ENCODE measurements around the gene CCNJ.

Gene CCNJ

GRCh38 chr10:96092999-96093767, 49.8 kb downstream of the CCNJ start:
- no peak overlapping the region for H3K27ac ChIP-seq (ENCODE audit: low read length)
- H3K9ac ChIP-seq (ENCODE audit: low read length) = no peak overlapping the region
- no peak overlapping the region for H2AFZ ChIP-seq (ENCODE audit: low read depth, low read length)

GRCh38 chr10:96093948-96094347, 50.6 kb downstream of the CCNJ start:
- Histone ChIP-seq H2AFZ (ENCODE audit: low read depth, low read length) (no peak overlapping the region), H4K20me1 (ENCODE audit: insufficient read depth, low read length) (no peaks in the 10 kb centered on the region), H3K4me2 (ENCODE audit: low read length) (no peak overlapping the region), H3K36me3 (replicated peaks; ENCODE audit: low read depth, low read length) (no peaks in the 10 kb centered on the region), H3K27me3 (ENCODE audit: low read depth, low read length) (no peaks in the 10 kb centered on the region), H3K4me3 (ENCODE audit: low read length) (no peak overlapping the region), H3K27ac (ENCODE audit: low read length) (no peak overlapping the region), H3K79me2 (ENCODE audit: low read length) (no peaks in the 10 kb centered on the region), H3K9me3 (ENCODE audit: insufficient read depth, low read length) (no peaks in the 10 kb centered on the region), H3K9ac (ENCODE audit: low read length) (no peak overlapping the region), H3K4me1 (ENCODE audit: low read length) (peaks cover 9% of the 10 kb centered on the region)
- no peak for TF ChIP-seq EZH2phosphoT487 (IDR thresholded peaks at IDR 0.05; ENCODE audit: low read depth)
- TF ChIP-seq CTCF (IDR thresholded peaks at IDR 0.05; ENCODE audit: low read depth, low read length) = no peak

More at GRCh38 chr10:96092999-96093767, 49.8 kb downstream of the CCNJ start:
- Histone ChIP-seq H3K4me2 (ENCODE audit: low read length) (no peak overlapping the region), H4K20me1 (ENCODE audit: insufficient read depth, low read length) (no peaks in the 10 kb centered on the region), H3K27me3 (ENCODE audit: low read depth, low read length) (no peaks in the 10 kb centered on the region), H3K4me1 (ENCODE audit: low read length) (peaks cover 15% of the 10 kb centered on the region), H3K9me3 (ENCODE audit: insufficient read depth, low read length) (no peaks in the 10 kb centered on the region), H3K79me2 (ENCODE audit: low read length) (no peaks in the 10 kb centered on the region), H3K4me3 (ENCODE audit: low read length) (no peak overlapping the region), H3K36me3 (replicated peaks; ENCODE audit: low read depth, low read length) (no peaks in the 10 kb centered on the region)
- TF ChIP-seq CTCF (IDR thresholded peaks at IDR 0.05; ENCODE audit: low read depth, low read length) = no peak
- no peak for TF ChIP-seq EZH2phosphoT487 (IDR thresholded peaks at IDR 0.05; ENCODE audit: low read depth)

- TF ChIP-seq EZH2phosphoT487 (IDR thresholded peaks at IDR 0.05; ENCODE audit: low read depth) = no peak
- no peak for TF ChIP-seq CTCF (IDR thresholded peaks at IDR 0.05; ENCODE audit: low read depth, low read length)
- Histone ChIP-seq H3K4me1 (ENCODE audit: low read length) (0 out of 2 replicates have a peak, but pooled peaks cover 3% of the 10 kb centered on the region), H3K79me2 (ENCODE audit: low read length) (no peaks in the 10 kb centered on the region), H3K27me3 (ENCODE audit: low read depth, low read length) (no peaks in the 10 kb centered on the region), H3K4me2 (ENCODE audit: low read length) (no peak overlapping the region), H3K9me3 (ENCODE audit: insufficient read depth, low read length) (no peaks in the 10 kb centered on the region), H3K4me3 (ENCODE audit: low read length) (no peak overlapping the region), H4K20me1 (ENCODE audit: insufficient read depth, low read length) (no peaks in the 10 kb centered on the region), H2AFZ (ENCODE audit: low read depth, low read length) (no peak overlapping the region), H3K27ac (ENCODE audit: low read length) (no peak overlapping the region), H3K36me3 (replicated peaks; ENCODE audit: low read depth, low read length) (no peaks in the 10 kb centered on the region), H3K9ac (ENCODE audit: low read length) (no peak overlapping the region)
These were observed 53.6 kb downstream of the CCNJ start for GRCh38 chr10:96096958-96097357.

GRCh38 chr10:96097865-96098264, 54.5 kb downstream of the CCNJ start:
- no peaks in the 10 kb centered on the region for H3K27me3 ChIP-seq (ENCODE audit: low read depth, low read length)
- H3K4me3 ChIP-seq (ENCODE audit: low read length) = no peak overlapping the region
- H3K36me3 ChIP-seq (replicated peaks; ENCODE audit: low read depth, low read length) = no peaks in the 10 kb centered on the region
- no peaks in the 10 kb centered on the region for H4K20me1 ChIP-seq (ENCODE audit: insufficient read depth, low read length)
- no peak overlapping the region for H3K9ac ChIP-seq (ENCODE audit: low read length)
- no peaks in the 10 kb centered on the region for H3K9me3 ChIP-seq (ENCODE audit: insufficient read depth, low read length)
- no peaks in the 10 kb centered on the region for H3K79me2 ChIP-seq (ENCODE audit: low read length)
- H3K27ac ChIP-seq (ENCODE audit: low read length) = no peak overlapping the region
- H3K4me2 ChIP-seq (ENCODE audit: low read length) = no peak overlapping the region
- no peak overlapping the region for H2AFZ ChIP-seq (ENCODE audit: low read depth, low read length)
- TF ChIP-seq EZH2phosphoT487 (IDR thresholded peaks at IDR 0.05; ENCODE audit: low read depth) (no peak), CTCF (IDR thresholded peaks at IDR 0.05; ENCODE audit: low read depth, low read length) (no peak)
- 0 out of 2 replicates have a peak, but pooled peaks cover 3% of the 10 kb centered on the region for H3K4me1 ChIP-seq (ENCODE audit: low read length)

Measured in OCI-LY3 (cell line).